ENCODE measurements around the gene USP36.

- TF ChIP-seq CTCF (conservative IDR thresholded peaks at IDR 0.05; ENCODE audit: low read length) (no peak), EZH2phosphoT487 (IDR thresholded peaks at IDR 0.05; ENCODE audit: borderline replicate concordance, low read depth, low read length) (no peak)
Measured at GRCh38 chr17:78819402-78819801, 21.2 kb downstream of the USP36 start.

Measured in OCI-LY7 (cell line).